Measurements from ENCODE around the gene UMPS. TPM values are rescaled to one million over a fixed set of nuclear protein-coding genes. Genes with fewer than 3 reads are reported as not detected.

The UMPS gene
- 48.2 and 48.7 TPM in 2 replicates for total RNA-seq

GRCh38 chr3:124730129-124730940 lies at the start of gene UMPS:
Gene UMPS, plus strand, starts transcription at chr3:124730452. Its CDS starts 20 bp downstream, at chr3:124730472.

Other genes with a start within 250 kb of the UMPS start
- 88.3 and 118 TPM in 2 replicates for gene ITGB5, start 156.9 kb downstream of the UMPS start, total RNA-seq
- gene MUC13, start 204.3 kb downstream of the UMPS start, total RNA-seq: not detected in 2 replicates